ENCODE results near the gene KIF13A.
"Not testable (repeated sequence)": the region's sequence is repeated elsewhere in the genome, so short reads cannot be mapped to it uniquely, and the experiment has no call there.

Gene KIF13A

DNA sequence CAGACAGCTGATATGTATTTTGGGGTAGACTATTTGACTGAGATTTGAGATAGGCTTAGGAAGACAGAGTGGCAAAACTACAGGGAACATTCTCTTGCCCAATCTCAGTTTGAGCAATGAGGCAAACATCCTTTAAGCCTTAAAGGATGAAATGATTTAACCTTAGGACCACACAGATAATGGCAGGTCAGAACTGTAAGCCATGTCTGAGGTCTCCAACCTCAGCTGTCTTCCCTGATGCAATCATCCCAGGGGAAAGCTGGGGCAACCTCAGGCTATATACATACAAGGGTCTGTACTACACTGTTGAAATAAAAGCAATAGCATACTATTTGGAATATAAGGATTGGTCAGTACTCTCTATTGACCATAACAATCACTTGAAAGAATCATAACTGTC lies 196.9 kb downstream of the KIF13A start:
- no peak for DNase-seq (ENCODE audit: low read depth in 2 of 2)

DNA sequence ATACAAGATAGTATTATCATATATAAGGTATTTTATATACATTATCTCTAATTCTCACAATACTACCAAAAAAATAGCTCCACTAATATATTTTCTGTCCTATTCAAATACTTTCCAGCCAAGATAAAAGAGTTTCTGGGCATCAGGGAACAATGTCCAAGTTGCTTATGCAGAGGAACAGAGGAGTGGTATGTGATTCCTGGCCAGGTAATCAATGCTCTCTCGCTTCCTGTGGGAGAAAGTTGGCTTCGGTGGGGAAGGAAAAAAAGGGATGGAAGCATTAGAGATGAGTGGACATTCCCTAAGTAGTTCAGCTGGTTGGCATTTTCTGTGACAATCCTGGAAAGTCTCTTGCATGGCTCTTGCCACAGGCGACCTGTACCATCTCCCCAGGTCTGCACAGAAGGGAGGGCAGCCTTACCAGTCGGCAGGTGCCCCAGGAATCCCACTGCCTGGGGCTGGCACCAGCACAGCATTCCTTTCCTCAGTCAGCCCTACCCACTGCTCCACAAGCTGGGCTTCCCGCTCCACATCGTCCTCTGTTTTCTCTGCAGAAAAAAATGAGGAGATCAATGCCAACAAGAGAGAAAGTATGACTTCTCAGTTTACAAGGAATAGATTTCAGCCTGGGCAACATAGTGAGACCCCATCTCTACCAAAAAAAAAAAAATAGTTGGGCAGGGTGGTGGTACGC lies 202.2 kb downstream of the KIF13A start:
- no peak for DNase-seq (ENCODE audit: low read depth in 2 of 2)

DNA sequence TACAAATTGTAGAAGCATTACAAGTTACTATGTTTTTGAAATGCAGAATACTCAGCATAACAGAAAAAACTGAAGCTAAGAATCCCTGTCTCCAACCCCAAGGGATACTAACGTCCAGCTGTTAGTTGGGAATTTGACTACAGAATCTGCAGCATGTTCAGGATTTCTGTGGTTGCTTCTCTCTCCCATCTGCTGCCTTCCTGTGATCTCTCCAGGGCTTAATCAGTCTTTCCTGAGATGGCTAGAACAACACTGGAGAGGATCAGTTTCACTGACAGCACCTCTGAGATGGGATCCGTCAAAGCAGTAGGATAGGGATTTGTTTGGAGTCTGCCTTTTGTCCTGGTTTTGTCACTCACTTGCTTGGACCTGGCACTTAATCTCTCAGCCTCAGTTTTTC lies 207.4 kb downstream of the KIF13A start:
- DNase-seq (ENCODE audit: low read depth in 2 of 2): no peak

DNA sequence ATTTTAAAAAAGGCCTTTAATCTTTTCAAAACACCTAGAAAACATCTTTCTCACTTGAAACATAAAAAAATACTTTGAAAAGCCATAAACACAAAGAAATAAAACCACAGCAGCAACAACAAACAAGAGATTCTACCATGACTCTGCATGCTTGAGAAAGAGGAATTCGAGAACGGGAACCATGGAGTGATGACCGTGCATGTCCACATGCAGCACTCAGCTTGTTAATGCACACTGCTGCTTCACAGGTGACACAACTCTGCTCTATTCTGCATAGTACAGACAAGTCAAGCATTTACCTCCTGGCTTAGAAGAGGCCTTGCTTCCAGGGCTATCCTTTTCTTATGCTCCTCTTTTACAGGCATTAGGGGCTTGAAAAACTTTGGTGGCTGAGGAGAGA lies 215.8 kb downstream of the KIF13A start:
- DNase-seq (ENCODE audit: low read depth in 2 of 2): no peak

DNA sequence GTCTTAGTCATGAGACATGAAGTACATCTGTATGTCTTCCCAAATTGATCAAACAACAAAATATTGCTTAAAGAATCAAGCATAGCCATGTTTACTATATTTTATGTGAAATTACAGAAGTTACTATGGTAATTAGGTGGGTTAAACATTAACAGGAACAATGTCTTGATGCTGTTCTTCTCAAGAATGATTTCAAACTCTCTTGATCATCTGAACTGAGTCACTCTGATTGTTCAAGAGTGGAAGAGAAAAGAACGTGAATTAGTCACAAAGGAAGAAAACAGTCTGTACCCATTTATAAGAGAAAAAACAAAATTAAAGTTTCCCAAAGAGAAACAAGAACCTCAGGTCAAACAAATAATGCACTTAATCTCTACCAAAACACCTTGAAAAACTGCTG lies 218.6 kb downstream of the KIF13A start:
- no peak for DNase-seq (ENCODE audit: low read depth in 2 of 2)

DNA sequence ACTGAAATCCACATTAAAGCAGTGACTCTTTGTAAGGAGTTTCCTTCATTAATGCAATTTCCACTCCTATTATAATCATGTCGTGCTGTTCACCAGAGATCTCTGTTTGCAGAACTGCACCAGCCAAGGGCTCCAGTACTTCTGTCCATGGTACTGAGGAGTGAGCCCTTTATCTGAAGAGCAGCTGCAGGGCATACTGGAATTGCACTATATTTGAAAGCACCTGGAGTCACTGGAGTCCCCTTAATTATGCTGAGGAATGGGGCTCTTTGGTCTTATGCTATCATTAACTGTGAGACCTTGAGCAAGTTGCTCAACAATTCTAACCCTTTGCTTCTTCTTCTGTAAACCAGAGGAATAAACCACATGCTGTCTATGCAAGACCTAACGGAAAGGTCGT lies 219.0 kb downstream of the KIF13A start:
- no peak for DNase-seq (ENCODE audit: low read depth in 2 of 2)

DNA sequence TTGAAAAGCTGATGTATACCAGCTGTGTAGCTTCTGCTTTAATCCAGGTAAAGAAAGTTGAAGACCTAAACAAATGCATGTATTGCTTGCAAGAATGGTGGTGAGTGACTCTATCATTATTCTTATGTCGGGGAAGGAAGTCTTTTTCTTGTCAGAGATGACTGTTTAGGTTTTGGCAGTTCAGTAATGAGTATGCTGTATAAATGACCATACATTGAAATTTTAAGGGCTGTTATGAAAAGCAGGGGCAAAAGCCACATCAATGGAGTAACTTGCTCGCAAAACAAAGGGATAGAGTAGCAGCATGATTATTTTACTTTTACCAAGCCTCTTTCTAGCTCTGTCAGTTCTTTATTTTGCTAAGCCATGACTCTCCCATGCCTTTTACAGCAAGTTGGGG lies 224.8 kb downstream of the KIF13A start:
- DNase-seq (ENCODE audit: low read depth in 2 of 2): no peak

DNA sequence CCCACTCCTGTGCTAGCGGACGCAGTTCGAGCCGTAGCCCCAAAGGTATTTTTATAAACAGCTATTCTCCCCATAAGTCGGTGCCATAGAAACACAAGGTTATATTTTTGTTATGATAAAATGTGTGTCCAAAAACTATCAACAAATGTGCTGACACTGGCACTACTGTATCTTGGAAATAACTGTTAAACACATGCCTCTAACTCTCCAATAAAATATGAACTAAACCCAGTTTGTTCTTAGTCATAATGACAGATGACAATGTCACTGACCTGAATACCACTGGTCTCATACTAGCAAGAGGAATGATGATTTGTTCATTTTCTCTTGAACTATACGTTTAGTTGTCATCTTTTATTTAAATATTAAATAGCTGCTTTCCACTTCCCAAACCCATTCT lies 229.3 kb downstream of the KIF13A start:
- DNase-seq (ENCODE audit: low read depth in 2 of 2): no peak

DNA sequence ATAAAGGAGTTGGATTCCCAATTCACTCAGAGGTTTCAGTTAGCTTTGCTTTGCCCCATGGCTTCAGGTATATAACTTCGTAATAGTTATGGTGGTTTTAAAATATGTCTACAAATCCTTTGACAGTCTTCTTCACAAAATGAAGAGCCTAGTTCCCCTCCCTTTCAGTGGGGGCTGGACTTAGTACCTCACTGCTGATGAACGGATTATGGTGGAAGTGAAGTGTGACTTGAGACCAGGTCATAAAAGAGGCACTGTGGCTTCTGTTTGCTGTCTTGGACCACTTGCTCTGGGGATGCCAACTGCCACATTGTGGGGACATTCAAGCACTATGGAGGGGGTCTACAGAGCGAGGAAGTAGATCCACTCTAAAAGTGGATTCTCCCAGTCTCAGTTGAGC lies 233.2 kb downstream of the KIF13A start:
- DNase-seq (ENCODE audit: low read depth in 2 of 2): no peak

DNA sequence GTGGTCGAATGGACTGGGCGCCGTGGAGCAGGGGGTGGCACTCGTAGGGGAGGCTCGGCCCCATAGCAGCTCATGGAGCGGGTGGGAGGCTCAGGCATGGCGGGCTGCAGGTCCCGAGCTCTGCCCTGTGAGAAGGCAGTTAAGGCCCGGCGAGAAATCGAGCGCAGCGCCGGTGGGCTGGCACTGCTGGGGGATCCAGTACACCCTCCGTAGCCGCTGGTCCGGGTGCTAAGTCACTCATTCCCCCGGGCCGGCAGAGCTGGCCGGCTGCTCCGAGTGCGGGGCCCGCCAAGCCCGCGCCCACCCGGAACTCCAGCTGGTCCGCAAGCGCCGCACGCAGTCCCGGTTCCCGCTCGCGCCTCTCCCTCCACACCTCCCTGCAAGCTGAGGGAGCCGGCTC lies 242.1 kb downstream of the KIF13A start:
- not testable (repeated sequence) for DNase-seq (ENCODE audit: low read depth in 2 of 2)

DNA sequence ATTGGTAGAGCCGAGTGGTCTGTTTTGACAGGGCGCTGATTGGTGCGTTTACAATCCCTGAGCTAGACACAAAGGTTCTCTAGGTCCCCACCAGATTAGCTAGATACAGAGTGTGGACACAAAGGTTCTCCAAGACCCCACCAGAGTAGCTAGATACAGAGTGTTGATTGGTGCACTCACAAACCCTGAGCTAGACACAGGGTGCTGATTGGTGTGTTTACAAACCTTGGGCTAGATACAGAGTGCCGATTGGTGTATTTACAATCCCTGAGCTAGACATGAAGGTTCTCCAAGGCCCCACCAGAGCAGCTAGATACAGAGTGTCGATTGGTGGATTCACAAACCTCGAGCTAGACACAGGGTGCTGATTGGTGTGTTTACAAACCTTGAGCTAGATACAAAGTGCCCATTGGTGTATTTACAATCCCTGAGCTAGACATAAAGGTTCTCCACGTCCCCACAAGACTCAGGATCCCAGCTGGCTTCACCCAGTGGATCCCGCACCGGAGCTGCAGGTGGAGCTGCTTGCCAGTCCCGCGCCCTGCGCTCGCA lies 242.6 kb downstream of the KIF13A start:
- DNase-seq (ENCODE audit: low read depth in 2 of 2): not testable (repeated sequence)

DNA sequence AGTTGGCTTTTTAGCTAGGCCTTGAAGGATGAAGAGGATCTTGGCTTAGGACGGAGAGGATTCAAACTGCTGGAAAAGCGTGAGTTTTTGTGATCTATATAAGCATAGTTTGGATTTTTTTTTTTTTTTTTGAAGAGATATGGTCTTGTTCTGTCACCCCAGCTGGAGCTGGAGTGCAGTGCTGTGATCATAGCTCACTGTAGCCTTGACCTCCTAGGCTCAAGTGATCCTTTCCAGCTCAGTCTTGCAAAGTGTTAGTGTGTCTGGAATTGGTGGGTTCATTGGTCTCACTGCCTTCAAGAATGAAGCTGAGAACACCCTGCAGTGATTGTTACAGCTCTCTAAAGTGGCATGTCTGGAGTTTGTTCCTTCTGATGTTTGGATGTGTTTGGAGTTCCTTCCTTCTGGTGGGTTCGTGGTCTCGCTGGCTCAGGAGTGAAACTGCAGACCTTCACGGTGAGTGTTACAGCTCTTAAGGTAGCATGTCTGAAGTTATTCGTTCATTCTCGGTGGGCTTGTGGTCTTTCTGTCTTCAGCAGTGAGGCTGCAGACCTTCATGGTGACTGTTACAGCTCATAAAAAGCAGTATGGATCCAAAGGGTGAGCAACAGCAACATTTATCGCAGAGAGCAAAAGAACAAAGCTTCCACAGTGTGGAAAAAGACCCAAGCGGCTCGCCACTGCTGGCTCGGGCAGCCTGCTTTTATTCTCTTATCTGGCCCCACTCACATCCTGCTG lies 243.2 kb downstream of the KIF13A start:
- DNase-seq (ENCODE audit: low read depth in 2 of 2): no peak

DNA sequence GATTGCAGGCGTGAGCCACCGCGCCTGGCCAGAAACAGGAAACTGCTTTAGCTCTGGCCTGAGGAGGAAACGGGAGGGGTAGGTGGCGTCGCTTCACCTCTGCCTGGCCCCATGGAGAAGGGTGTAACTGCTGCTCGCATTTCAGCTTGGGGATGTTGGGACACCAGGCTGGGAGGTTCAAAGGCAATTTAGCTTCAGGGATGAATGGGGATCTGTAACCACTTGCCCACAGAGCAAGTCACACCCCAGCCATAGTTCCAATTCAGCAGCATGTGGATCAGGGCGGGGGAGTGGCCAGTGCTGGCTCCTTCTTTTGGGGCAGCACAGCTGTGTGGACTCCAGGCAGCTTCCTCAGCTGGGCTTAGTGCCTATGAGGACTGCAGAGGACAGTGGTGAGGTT lies 245.9 kb downstream of the KIF13A start:
- no peak for DNase-seq (ENCODE audit: low read depth in 2 of 2)

DNA sequence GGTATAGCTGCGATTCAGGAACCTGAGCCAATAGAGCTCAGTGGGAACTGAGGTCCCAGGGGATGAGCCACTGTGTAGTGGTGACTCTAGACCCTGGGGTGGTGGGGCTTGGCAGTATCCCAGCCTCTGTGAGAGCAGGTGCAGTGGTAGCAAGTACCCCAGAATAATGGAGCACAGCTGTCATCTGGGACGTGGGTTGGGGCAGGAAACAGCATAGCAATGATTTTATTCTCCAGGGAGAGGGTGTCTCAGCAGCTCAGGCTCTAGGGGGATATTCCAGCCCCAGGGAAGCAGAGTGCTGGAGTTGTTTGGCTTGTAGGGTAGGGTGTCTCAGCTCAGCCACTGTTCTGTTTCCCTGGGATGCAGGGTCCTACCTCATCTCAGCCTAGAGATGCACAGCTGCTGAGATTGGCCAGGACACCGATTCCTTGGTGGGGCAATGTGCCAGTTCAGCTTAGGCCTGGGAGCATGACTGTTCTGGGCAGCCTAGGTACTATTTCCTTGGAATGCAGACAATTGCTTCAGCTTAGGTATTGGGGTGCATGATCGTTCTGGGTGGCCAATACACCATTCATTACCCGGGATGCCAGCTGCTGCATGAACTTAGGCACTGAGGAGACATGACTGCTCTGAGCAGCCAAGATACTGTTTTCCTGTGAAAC lies 246.7 kb downstream of the KIF13A start:
- DNase-seq (ENCODE audit: low read depth in 2 of 2): no peak

DNA sequence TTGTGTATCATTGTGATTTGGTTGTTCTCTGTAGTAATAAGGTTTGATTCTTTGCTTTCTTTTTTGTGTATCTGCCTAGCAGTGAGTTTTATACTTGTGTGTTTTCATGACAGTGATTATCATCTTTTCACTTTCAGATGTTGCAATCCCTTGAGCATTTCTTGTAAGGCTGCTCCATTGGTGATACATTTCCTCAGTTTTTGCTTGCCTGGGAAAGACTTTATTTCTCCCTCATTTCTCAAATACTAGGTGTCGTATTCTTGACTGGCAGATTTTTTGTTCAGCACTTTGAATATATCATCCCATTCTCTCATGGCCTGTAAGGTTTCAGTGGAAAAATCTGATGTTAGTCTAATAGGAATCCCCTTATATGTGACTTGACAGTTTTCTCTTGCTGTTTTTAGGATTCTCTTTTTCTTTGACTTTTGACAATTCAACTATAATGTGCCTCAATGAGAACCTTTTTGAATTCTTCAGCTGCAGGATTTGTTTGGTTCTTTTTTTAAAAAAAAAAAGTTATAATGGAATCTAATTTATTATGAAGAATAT lies 249.7 kb downstream of the KIF13A start:
- DNase-seq (ENCODE audit: low read depth in 2 of 2): no peak

DNA sequence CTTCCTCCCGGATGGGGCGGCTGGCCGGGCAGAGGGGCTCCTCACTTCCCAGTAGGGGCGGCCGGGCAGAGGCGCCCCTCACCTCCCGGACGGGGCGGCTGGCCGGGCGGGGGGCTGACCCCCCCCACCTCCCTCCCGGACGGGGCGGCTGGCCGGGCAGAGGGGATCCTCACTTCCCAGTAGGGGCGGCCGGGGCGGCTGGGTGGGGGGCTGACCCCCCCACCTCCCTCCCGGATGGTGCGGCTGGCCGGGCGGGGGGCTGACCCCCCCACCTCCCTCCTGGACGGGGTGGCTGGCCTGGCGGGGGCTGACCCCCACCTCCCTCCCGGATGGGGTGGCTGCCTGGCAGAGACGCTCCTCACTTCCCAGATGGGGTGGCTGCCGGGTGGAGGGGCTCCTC lies 252.1 kb downstream of the KIF13A start:
- not testable (repeated sequence) for DNase-seq (ENCODE audit: low read depth in 2 of 2)

DNA sequence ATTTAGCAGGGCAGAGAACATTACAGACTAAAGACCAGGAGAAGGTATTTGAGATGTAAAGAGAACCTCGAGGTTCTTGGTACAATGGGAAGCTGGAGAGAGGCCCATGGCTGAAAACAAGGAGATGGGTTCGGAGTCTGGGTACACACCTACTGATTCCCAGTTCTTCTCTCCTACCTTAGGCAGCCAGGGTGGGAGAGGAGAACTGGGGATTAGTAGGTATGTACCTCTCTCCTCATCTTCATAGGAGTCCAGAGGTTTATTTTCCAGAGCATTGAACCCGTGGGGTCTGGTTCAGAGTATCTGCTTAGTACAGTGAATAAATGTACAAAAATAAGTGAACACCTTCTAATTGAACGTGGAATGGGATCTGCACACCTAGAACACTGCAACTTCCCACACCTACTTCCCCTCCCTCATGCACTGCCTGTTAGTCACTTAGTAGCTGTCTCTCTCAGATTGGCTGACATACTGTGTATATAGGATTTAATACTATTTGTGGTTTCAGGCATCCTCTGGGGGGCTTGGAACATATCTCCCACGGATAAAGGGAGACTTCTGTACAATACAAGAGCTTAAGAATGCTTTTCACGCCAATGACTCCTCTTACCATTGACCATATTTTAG lies 257.2 kb downstream of the KIF13A start:
- DNase-seq (ENCODE audit: low read depth in 2 of 2): no peak

DNA sequence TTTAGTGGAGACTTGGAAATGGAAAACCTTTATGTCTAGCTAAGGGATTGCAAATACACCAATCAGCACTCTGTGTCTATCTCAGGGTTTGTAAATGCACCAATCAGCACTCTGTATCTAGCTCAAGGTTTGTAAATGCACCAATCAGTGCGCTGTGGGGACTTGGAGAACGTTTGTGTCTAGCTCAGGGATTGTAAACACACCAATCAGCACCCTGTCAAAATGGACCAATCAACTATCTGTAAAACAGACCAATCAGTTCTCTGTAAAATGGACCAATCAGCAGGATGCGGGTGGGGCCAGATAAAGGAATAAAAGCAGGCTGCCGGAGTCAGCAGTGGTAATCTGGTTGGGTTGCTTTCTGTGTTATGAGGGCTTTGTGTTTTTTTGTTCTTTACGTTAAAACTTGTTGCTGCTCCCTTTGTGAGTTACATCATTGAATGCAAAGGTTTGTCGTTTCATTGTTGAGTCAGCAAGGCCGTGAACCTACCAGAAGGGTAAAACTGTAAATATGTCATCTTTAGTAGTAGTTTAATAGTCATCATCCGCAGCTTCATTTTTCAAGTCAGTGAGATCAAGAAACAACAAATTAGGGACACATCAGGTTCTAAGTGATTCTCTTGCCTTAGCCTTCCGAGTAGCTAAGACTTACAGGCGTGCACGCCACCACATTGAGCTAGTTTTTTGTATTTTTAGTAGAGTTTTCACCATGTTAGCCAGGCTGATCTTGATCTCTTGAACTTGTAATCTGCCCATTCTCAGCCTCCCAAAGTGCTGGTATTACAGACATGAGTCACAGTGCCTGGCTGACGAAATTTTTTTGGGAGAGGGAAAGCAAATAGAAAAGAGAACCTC lies 258.0 kb downstream of the KIF13A start:
- no peak for DNase-seq (ENCODE audit: low read depth in 2 of 2)

DNA sequence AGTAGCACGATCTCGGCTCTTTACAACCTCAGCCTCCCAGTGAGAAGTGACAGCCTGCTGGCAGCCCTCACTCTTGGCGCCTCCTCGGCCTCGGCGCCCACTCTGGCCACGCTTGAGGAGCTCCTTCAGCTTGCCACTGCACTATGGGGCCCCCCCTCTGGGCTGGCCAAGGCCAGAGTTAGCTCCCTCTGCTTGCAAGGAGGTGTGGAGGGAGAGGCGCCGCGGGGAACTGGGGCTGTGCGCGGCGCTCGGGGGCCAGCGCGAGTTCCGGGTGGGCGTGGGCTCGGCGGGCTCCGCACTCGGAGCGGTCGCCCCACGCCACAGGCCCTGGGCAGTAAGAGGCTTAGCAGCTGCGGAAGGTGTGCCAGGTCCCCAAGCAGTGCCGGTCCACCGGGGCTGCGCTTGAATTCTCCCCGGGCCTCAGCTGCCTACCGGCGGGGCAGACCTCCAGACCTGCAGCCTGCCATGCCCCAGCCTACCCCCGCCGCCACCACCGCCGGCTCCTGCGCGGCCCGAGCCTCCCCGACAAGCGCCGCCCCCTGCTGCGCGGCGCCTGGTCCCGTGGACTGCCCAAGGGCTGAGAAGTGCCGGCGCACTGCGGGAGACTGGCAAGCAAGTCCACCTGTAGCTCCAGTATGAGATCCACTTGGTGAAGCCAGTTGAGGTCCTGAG lies 258.7 kb downstream of the KIF13A start:
- DNase-seq (ENCODE audit: low read depth in 2 of 2): no peak

DNA sequence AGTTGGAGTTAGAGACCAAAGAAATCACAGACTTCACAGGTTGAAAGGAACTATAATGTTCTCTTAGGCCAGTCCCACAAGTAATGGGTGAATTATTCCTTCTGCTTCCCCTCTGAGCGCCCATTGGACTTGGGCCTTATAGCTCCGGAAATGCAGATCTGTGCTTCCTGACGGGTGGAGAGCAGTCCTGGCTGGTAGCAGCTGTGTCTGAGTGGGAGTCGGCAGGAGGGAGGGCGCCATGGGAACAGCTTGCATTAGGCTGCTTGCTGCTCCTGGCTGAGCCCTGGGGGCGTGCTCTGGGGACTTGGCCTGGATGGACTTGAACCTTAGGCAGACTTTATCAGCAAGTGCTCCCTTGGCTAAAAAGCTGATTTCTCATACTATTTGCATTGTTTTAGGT lies 262.4 kb downstream of the KIF13A start:
- DNase-seq (ENCODE audit: low read depth in 2 of 2): no peak
